IPS-NIHi11 (cell line): ENCODE measurements around the gene NFXL1.
"Not testable (repeated sequence)": the region's sequence is repeated elsewhere in the genome, so short reads cannot be mapped to it uniquely, and the experiment has no call there.

Experiments
- DNase-seq: peaks from one replicate; pipeline ENCODE4 v3.0.0; 2012; ENCODE audit warnings: mixed read lengths, low spot score

NFXL1 gene

DNA sequence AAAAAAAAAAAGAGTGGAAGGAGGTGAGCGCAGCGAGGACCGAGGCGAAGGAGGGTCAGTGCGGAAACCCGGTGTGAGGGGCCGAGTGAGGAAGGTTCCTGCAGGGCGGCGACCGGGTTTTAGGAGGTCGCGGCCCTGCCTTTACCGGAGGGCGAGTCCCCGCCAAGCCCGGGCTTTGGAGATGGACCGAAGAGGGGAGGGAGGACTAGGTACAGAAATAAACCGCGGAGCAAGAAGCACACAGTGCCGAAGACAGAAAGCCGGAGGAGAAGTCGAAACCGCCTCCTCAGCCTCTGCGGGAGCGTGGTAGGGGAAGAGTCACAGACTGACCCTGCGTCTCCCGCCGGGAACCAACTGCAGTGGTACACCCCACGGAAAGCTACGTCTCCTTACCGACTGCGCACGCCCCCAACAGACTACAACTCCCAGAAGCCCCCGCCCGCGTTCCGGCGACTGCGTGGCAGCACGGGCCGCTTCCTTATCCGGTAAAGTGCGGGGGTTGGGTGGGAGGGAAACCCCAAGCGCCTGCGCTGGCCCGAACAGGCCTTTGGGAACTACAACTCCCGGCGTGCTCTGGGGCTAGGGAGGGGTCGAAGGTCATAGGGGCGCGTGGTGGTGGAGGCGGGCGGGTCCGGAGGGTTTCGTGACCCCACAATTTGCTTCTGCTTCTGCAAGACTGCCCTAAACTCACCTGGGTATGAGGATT lies at the start of gene NFXL1:
Gene NFXL1, minus strand, starts transcription at position 364 of the 706 bp plus-strand sequence. CDS start 380 bp downstream, outside the sequence.
- DNase-seq: peak; percentile 94

DNA sequence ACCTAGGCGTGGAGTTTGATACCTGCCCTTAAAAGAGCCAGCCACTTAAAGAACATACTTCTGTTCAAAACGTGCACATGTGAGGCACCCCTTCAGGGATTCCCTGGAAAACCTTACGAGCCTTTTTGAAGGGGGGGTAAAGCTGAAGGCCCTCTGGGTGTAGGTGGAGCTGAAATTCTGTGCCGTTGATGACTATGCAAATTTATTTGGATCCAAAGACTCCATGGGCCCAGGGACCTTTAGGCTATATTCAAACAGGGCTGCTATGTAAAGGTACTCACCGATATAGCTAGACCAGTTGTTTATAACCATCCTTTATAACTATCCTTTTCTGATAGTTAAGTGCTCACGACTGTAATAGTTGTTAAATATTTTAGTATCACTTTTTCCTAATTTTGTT lies 40.3 kb upstream of the NFXL1 start:
- DNase-seq: no peak

GRCh38 chr4:47954245-47954644 lies 39.9 kb upstream of the NFXL1 start:
- DNase-seq: no peak

DNA sequence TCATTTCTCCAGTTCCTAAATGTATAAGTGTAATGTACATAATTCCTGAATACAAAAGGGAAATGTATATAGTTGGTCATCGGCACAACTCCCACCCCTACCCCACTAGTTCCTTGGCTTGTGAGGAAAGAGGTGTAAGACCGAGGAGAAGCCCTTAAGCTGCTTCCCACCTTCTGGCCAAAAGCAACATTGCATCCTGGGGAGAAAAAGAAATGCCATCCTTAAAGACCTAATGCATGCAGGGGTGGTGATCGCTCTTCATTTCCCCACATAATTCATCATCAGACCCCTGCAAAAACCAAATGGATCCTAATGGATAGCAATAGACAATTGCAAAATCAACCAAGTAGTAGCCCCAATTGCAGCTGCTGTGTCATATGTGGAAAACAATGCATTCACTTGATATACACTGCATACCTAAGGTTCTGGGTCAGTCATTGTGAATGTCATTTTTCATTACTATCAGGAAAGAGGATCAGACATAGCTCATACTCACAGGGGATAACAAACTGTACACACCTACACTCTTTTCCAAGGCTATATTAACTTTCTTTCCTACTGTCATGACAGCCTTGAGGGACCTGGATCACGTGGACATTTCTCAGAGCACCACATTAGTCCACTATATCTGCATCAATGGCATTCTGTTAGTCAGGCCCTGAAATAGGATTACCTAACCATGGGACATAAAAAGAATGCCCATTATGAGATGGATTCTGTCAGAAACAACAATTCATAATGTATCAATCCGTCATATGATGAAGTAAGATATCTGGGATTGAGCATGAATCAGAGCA lies 31.7 kb upstream of the NFXL1 start:
- DNase-seq: peak; percentile 16

DNA sequence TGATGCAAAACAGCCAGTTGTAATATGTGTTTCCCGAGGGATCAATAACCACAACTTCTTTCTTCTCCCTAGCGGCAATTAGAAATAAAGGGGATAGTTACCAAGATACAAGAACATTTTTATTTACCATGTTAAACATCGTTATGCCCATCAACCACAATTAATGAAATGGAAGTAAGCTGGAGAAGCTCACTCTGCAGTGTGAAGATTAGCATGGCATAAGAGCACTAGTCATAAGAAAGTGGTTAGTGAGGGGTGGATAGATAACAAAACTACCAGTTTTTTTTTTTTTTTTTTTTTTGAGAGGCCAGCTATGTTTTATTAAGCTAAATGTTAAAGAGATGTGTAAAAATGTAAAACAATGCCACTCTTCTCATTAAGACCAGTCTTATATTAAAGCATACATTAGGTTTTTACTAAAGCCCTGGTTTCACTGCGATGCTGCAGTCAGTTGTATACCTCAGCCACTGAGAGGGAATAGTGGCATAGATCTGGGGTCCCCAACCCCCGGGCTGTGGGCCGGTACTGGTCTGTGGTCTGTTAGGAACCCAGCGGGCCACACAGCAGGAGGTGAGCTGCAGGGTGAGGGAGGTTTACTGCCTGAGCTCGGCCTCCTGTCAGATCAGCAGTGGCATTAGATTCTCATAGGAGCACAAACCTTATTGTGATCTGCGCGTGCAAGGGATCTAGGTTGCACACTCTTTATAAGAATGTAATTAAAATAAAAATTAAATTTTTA lies 27.9 kb upstream of the NFXL1 start:
- DNase-seq: no peak

- DNase-seq: no peak
Measured at GRCh38 chr4:47939456-47939855, 25.1 kb upstream of the NFXL1 start.

DNA sequence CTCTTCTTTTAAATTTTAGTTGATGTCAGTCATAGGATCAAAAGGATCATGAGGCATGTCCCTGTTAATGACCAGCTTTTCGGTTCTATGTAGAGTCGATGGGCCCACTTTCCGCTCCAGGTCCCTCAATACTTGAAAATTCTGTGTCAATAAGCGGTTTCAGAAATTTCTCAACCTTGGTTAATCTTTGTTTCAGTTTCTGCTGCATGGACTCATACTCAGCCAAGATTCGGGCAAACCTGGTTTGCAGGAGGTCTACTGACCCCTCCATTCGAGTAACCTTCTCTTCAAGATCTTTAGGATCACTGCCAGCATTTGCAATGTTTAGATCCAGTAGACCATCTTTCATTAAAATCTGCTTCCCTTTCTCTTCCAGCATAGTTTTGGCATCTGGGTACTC lies 22.0 kb upstream of the NFXL1 start:
- no peak for DNase-seq

DNA sequence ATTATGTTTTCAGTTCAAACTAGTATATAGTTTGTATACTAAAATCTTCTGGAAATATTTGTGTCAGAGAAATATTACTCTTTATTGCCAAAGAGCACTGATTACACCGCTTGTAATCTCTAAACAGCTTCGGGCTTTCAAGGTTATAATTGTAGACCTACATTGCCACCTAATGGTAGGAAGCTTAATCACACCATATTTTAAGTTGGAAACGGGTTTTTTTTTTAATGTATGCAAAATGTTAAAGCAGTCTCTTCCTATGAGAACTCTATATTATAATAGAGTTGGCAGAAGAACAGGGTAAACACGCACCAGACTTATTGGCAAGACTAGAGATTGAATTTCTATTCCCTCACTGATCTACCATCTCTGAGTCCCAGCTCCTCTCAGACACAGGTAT lies 19.5 kb upstream of the NFXL1 start:
- peak; percentile 24 for DNase-seq

DNA sequence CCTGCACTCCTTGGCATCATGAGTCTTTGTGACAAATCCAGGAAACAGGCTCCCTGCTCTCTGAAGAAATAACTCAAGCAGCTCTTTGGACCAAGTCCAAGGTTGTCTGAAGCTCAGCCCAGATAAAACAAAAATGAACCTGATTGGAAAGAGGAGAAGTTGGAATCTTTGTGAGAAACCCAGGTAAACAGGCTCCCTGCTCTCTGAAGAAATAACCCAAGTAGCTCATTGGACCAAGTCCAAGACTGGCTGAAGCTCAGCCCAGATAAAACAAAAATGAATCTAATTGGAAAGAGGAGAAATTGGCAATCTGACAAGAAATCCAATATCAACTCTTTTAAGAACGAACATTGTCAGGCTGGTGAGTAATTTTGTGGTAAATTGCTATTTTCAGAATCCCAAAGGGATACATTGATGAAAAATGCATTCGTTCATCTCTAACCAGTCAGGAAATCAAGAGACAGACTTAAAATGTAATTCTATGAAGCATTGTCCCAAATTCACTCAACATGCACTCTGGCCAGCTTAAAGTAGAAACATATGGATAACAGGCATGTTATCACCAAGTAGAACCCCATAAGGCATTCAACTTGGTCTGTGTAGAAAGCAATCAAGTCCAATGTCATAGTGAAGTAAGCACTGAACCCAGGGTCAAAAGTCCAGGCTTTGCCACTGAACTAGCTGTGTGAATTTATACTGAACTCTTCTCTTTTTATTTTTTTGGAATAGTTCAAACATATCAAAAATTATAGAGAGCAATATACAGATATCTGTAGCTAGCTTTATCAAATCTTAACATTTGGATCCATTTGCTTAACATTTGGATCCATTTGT lies 16.8 kb upstream of the NFXL1 start:
- no peak for DNase-seq

GRCh38 chr4:47929682-47930201 lies 15.4 kb upstream of the NFXL1 start:
- no peak for DNase-seq

- DNase-seq: peak; percentile 65
Measured at GRCh38 chr4:47926667-47927258, 12.4 kb upstream of the NFXL1 start.

- DNase-seq: not testable (repeated sequence)
Measured at GRCh38 chr4:47923261-47923608, 8.9 kb upstream of the NFXL1 start.

GRCh38 chr4:47922436-47923260 lies 8.3 kb upstream of the NFXL1 start:
- DNase-seq: not testable (repeated sequence)

- not testable (repeated sequence) for DNase-seq
Measured at GRCh38 chr4:47917163-47917562, 2.8 kb upstream of the NFXL1 start.

GRCh38 chr4:47915378-47915777 lies 995 bp upstream of the NFXL1 start:
- no peak for DNase-seq

DNA sequence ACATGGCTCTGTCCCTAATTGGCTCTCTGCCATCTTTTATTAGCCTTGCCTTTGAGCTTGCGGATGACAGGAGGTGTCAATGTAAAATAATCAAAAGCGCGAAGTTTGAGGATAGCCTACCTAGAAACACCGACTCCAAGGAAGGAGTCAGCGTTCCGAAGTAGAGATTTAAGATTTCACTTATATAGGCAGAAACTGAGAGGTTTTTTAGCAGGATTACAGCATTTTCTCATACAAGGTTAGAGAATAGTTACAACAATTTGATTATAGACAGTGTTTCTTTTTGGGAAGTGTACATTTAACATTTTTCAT lies 499 bp upstream of the NFXL1 start:
- no peak for DNase-seq

GRCh38 chr4:47913861-47914219 lies 543 bp downstream of the NFXL1 start:
- peak; percentile 47 for DNase-seq

DNA sequence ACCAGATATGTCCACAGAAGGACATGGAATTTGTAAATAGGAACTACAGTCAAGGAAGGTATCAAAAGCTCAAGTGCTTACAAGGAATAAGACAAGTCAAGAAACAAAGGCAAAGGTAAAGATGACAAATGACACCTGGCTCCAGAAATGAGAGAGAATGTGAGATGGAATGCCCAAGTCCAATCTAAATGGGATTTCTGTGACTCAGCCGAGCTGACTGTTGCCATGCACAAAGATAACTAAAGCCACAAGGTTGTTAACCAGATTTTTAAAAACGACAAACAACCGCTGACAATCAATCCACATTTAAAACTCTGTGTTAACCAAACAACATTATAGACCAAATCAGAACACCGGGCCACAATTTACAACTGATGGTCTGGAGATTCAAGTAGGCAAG lies 1.1 kb downstream of the NFXL1 start:
- no peak for DNase-seq

- no peak for DNase-seq
Measured at GRCh38 chr4:47907089-47907646, 7.2 kb downstream of the NFXL1 start.

- DNase-seq: no peak
Measured at GRCh38 chr4:47899639-47900038, 14.7 kb downstream of the NFXL1 start.
